Mucosa of descending colon (tissue), 3 donors: ENCODE results near the gene GRIN2A. TPM values are rescaled to one million over a fixed set of nuclear protein-coding genes. Genes with fewer than 3 reads are reported as not detected.

ENCODE experiments used
- ATAC-seq: fragments of 200-7000 bp; cut with Tn5 transposase; one replicate; pipeline ENCODE4 v1.9.1; 2020; ENCODE audit warnings: mild to moderate bottlenecking, moderate library complexity
- DNase-seq, 3 donors: peaks; one replicate each; pipeline ENCODE4 v3.0.0-alpha.2; 2020
- H3K36me3 ChIP-seq: fragments of 200-600 bp; one replicate; pipeline ENCODE4 v1.8.0; 2021; ENCODE audit warnings: low read depth, mild to moderate bottlenecking
- H3K4me1 ChIP-seq: fragments of 200-600 bp; one replicate; pipeline ENCODE4 v1.8.0; 2021; ENCODE audit warnings: low read depth, mild to moderate bottlenecking
- H3K4me3 ChIP-seq: fragments of 200-600 bp; one replicate; pipeline ENCODE4 v1.8.0; 2021; ENCODE audit warnings: mild to moderate bottlenecking
- H3K9me3 ChIP-seq: fragments of 200-600 bp; one replicate; pipeline ENCODE4 v1.8.0; 2021; ENCODE audit warnings: mild to moderate bottlenecking
- intact Hi-C, 2 donors: fragments of 100-400 bp; cut with DNase I in 1 of 2; cut with micrococcal nuclease in 1 of 2; formaldehyde crosslinking; loops; one replicate each; pipeline versions ENCODE4 v1.11.0 to v1.11.1; 2022; cut with DNase I, micrococcal nuclease
- total RNA-seq, 3 donors: library from RNA; stranded (reverse); fragmentation: NEBNext Ultra II Directional in 2 of 3; extraction: Animal tissue kit (Norgen Biotek cat#: 25700) in 2 of 3; gene quantifications; one replicate each; pipeline versions ENCODE4 v1.2.1 to v1.2.4, GENCODE V29; 2021 to 2023
- TF ChIP-seq, protein P1 (sequence below): fragments of 200-600 bp; IDR thresholded peaks from one replicate; pipeline ENCODE4 v1.8.0; 2022; ENCODE audit warnings: antibody characterized with exemption, mild to moderate bottlenecking
- donor health status: DM: no; HTN: no; CAD: no; lungs with moderate emphysema.
- donor health status: DM: no; HTN: no; CAD: no.
- donor health status: DM: no; HTN: yes; CAD: no.

GRIN2A gene
- total RNA-seq, 3 donors from 2014 or later = 0.39 to 0.57 (median 0.49) TPM

DNA sequence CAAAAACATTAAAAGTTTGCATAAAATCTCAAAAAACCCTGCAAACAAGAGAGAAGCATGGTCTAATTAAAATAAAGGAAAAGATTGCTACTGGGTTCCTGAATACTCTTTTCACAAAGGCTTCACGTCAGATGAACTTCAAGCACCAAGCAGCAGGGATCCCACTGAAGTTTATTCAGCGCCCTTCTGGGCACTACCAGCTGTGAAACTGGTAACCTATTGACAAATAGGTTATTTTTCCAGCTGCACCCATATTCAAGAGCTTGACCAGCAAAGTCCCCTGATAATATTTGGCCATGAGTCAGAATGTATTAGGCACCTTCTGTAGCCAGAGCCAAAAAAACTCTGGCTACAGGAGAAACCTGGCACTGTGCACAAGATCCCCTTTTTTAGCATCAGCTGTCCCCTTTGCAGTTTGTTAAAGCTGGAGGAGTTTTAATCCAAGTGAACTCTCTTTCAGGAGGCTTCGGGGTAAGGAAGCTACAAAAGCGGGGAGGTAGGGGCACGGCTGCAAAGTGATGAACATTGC is 60.3 kb downstream of the GRIN2A start:
- intact Hi-C loops = no loop called here
- Histone ChIP-seq H3K36me3 (no peaks in the 10 kb centered on the region), H3K4me3 (no peak overlapping the region), H3K9me3 (no peaks in the 10 kb centered on the region), H3K4me1 (no peaks in the 10 kb centered on the region)
- TF ChIP-seq, protein P1, sequence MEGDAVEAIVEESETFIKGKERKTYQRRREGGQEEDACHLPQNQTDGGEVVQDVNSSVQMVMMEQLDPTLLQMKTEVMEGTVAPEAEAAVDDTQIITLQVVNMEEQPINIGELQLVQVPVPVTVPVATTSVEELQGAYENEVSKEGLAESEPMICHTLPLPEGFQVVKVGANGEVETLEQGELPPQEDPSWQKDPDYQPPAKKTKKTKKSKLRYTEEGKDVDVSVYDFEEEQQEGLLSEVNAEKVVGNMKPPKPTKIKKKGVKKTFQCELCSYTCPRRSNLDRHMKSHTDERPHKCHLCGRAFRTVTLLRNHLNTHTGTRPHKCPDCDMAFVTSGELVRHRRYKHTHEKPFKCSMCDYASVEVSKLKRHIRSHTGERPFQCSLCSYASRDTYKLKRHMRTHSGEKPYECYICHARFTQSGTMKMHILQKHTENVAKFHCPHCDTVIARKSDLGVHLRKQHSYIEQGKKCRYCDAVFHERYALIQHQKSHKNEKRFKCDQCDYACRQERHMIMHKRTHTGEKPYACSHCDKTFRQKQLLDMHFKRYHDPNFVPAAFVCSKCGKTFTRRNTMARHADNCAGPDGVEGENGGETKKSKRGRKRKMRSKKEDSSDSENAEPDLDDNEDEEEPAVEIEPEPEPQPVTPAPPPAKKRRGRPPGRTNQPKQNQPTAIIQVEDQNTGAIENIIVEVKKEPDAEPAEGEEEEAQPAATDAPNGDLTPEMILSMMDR = no peak
- ATAC-seq (no peak), DNase-seq (no peak)

DNA sequence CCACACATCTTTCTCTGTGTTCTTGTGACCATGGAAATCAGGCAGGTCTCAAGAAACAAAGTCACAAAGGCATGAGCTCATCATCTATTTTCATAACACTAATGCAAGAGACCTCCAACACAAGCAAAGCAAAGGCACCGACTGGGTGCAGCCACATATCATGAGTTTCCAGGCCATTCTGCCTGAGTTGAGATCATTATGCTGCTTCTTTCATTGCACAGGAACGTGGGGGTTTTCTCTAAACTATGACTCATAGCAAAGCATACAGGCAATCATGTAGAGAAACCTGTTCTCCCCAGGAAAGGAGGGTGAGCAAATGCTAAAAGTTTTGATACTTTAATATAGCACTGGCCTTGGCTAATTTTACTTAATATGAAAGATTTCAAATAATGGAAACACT is 60.7 kb downstream of the GRIN2A start:
- H3K9me3 ChIP-seq = no peaks in the 10 kb centered on the region
- intact Hi-C loops = no loop called here
- H3K4me3 ChIP-seq = no peak overlapping the region
- DNase-seq (no peak), ATAC-seq (no peak)
- TF ChIP-seq, protein P1 = no peak
- H3K4me1 ChIP-seq = no peaks in the 10 kb centered on the region
- no peaks in the 10 kb centered on the region for H3K36me3 ChIP-seq

DNA sequence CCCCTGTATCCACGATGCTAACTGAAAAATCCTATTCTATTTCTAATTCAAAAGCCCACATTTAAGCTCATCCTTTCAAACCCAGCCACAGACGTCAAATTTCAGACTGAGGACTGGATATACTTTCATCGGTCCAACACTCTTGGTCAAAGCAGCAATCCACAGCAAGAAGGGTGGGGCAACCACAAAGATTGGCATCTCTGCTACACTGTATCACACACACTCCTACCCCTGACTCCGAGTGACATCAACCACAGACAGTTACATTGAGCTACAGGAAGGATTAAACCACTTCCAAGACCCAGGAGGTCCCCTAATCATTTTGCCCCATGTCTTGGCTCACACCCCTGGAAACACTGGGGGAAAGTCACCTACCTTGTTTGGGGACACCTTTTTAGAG is 61.3 kb downstream of the GRIN2A start:
- intact Hi-C loops = no loop called here

DNA sequence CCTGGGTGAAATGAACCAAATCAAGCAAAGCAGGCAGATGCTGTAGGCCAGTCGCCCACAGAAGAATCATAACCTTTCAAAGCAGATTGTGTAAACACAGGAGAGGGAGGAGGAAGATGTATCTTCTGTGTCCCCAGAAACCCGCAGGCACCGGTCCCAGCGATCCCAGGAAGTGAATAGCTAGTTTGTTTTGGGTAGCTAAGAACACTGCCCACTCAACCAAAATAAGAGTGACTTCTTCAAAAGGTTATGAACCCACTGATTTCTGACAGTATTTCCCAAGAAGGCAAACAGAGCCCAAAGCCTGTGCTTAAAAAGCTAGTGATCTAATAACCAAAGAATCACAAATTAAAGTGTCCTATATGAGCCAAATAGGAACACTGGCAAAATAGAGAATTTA is 67.8 kb downstream of the GRIN2A start:
- Histone ChIP-seq H3K9me3 (no peaks in the 10 kb centered on the region), H3K4me3 (no peak overlapping the region), H3K4me1 (no peaks in the 10 kb centered on the region), H3K36me3 (no peaks in the 10 kb centered on the region)
- TF ChIP-seq, protein P1 = no peak
- intact Hi-C loops = no loop called here
- DNase-seq = no peak
- ATAC-seq = no peak

More for the DNA sequence above, 61.3 kb downstream of the GRIN2A start:
- no peak overlapping the region for H3K4me3 ChIP-seq
- no peaks in the 10 kb centered on the region for H3K36me3 ChIP-seq
- TF ChIP-seq, protein P1 = no peak
- H3K4me1 ChIP-seq = no peaks in the 10 kb centered on the region
- no peaks in the 10 kb centered on the region for H3K9me3 ChIP-seq
- ATAC-seq (no peak), DNase-seq (no peak)

DNA sequence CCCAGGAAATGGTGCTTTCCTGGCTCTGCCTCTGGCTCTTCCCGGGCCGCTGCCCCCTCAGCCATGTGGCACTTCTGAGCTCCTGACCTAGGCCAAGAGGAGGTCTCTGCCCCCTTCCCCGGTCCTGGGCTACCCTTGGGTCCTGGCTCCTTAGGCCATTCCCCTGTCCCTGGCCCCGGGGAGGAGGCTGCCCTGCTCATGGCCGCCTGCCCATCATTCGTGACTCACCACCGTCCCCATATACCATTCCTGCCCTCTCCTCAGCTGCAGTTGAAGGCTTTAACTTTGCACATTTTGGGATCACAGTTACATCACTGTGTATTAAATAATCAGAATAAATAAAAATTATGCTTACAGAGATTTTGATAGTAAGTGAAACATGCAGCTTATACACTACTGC is 69.0 kb downstream of the GRIN2A start:
- TF ChIP-seq, protein P1 = no peak
- Histone ChIP-seq H3K4me3 (no peak overlapping the region), H3K4me1 (no peaks in the 10 kb centered on the region), H3K9me3 (no peaks in the 10 kb centered on the region), H3K36me3 (no peaks in the 10 kb centered on the region)
- intact Hi-C loops = no loop called here
- ATAC-seq = no peak
- DNase-seq = no peak

DNA sequence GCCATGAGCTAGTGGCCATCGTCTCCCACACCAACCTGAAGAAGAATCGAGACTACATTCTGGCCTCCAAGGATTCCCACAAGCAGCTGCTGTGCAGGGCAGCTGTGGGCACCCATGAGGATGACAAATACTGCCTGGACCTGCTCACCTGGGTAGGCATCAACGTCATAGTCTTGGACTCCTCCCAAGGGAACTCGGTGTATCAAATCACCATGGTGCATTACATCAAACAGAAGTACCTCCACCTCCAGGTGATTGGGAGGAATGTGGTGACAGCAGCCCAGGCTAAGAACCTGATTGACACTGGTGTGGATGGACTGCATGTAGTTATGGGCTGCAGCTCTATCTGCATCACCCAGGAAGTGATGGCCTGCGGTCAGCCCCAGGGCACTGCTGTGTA is 70.2 kb downstream of the GRIN2A start:
- intact Hi-C loops = no loop called here
- TF ChIP-seq, protein P1 = no peak
- no peaks in the 10 kb centered on the region for H3K9me3 ChIP-seq
- ATAC-seq (no peak), DNase-seq (no peak)
- H3K36me3 ChIP-seq = no peaks in the 10 kb centered on the region
- H3K4me1 ChIP-seq = no peaks in the 10 kb centered on the region
- H3K4me3 ChIP-seq = no peak overlapping the region
